Right ventricle myocardium superior (tissue), 1 donor: Measurements from ENCODE around the gene REC114. TPM values are rescaled to one million over a fixed set of nuclear protein-coding genes. Genes with fewer than 3 reads are reported as not detected.
A peak's percentile ranks its signal among the peaks of the same experiment; 100 is the strongest.
"Not testable (repeated sequence)": the region's sequence is repeated elsewhere in the genome, so short reads cannot be mapped to it uniquely, and the experiment has no call there.

ENCODE experiments used
- ATAC-seq: fragments of 200-7000 bp; cut with Tn5 transposase; one replicate; pipeline ENCODE4 v1.9.1; 2020; ENCODE audit warnings: mild to moderate bottlenecking; ENCODE audit not compliant: poor library complexity
- DNase-seq: peaks from one replicate; pipeline ENCODE4 v3.0.0-alpha.2; 2020
- intact Hi-C: fragments of 100-400 bp; cut with DNase I; formaldehyde crosslinking; loops from one replicate; pipeline ENCODE4 v1.11.2; 2022
- total RNA-seq: library from RNA; stranded (reverse); fragmentation: NEBNext Ultra II Directional; extraction: Animal tissue kit (Norgen Biotek cat#: 25700); gene quantifications from one replicate; pipeline ENCODE4 v1.2.1, GENCODE V29; 2021
- donor health status: DM: no; HTN: yes; CAD: no; lungs with severe emphysema.

REC114 gene
- total RNA-seq, 1 donor from 2014 or later, result 1.00 TPM

- ATAC-seq (peak; percentile 93), DNase-seq (peak; percentile 50)
- intact Hi-C loops, result no loop called here
These were observed 74.6 kb downstream of the REC114 start for GRCh38 chr15:73517566-73517965.

GRCh38 chr15:73518180-73518862 is 75.4 kb downstream of the REC114 start:
- no peak for DNase-seq
- peak; percentile 64 for ATAC-seq
- intact Hi-C loops, result no loop called here

GRCh38 chr15:73518876-73519733 is 76.1 kb downstream of the REC114 start:
- intact Hi-C loops, result no loop called here
- DNase-seq (no peak), ATAC-seq (no peak)

- DNase-seq (no peak), ATAC-seq (no peak)
- intact Hi-C loops, result no loop called here
These were observed 79.0 kb downstream of the REC114 start for GRCh38 chr15:73522011-73522410.

GRCh38 chr15:73524919-73525318 is 82.0 kb downstream of the REC114 start:
- ATAC-seq, result no peak
- intact Hi-C loops, result no loop called here
- no peak for DNase-seq

GRCh38 chr15:73527598-73527997 is 84.6 kb downstream of the REC114 start:
- no peak for DNase-seq
- intact Hi-C loops, result no loop called here
- ATAC-seq, result no peak

- DNase-seq (no peak), ATAC-seq (no peak)
- intact Hi-C loops, result no loop called here
These were observed 87.7 kb downstream of the REC114 start for GRCh38 chr15:73530649-73531048.

GRCh38 chr15:73538123-73538522 is 95.2 kb downstream of the REC114 start:
- no peak for DNase-seq
- no peak for ATAC-seq
- intact Hi-C loops, result no loop called here

GRCh38 chr15:73538563-73539211 is 95.7 kb downstream of the REC114 start:
- DNase-seq, result no peak
- ATAC-seq, result no peak
- intact Hi-C loops, result no loop called here

- ATAC-seq (no peak), DNase-seq (no peak)
- intact Hi-C loops, result loop anchor here (10.0 kb wide), 1 partner anchor 235 kb away; no protein-coding TSS in a partner anchor
These were observed 96.5 kb downstream of the REC114 start for GRCh38 chr15:73539212-73540128.

- ATAC-seq, result no peak
- DNase-seq, result no peak
- intact Hi-C loops, result loop anchor here (10.0 kb wide), 1 partner anchor 235 kb away; no protein-coding TSS in a partner anchor
These were observed 97.2 kb downstream of the REC114 start for GRCh38 chr15:73540161-73540560.

- no peak for ATAC-seq
- intact Hi-C loops, result loop anchor here (10.0 kb wide), 1 partner anchor 237 kb away; no protein-coding TSS in a partner anchor
These were observed 98.5 kb downstream of the REC114 start for GRCh38 chr15:73541479-73541878.

GRCh38 chr15:73548925-73549324 is 106.0 kb downstream of the REC114 start:
- intact Hi-C loops, result loop anchor here (10.0 kb wide), 1 partner anchor 244 kb away; no protein-coding TSS in a partner anchor
- not testable (repeated sequence) for ATAC-seq, DNase-seq

More at GRCh38 chr15:73541479-73541878, 98.5 kb downstream of the REC114 start:
- no peak for DNase-seq

- no peak for DNase-seq
- ATAC-seq, result no peak
- intact Hi-C loops, result no loop called here
These were observed 107.2 kb downstream of the REC114 start for GRCh38 chr15:73550190-73550589.

- ATAC-seq (no peak), DNase-seq (no peak)
- intact Hi-C loops, result no loop called here
These were observed 112.1 kb downstream of the REC114 start for GRCh38 chr15:73555080-73555479.

GRCh38 chr15:73558529-73558928 is 115.6 kb downstream of the REC114 start:
- intact Hi-C loops, result no loop called here
- DNase-seq (no peak), ATAC-seq (no peak)

- ATAC-seq (peak; percentile 58), DNase-seq (no peak)
- intact Hi-C loops, result loop anchor here (5.0 kb wide), 1 partner anchor 142 kb away; no protein-coding TSS in a partner anchor
These were observed 117.6 kb downstream of the REC114 start for GRCh38 chr15:73560501-73561117.

GRCh38 chr15:73564255-73564654 is 121.3 kb downstream of the REC114 start:
- intact Hi-C loops, result loop anchor here (5.0 kb wide), 1 partner anchor 138 kb away; no protein-coding TSS in a partner anchor
- peak; percentile 27 for ATAC-seq

More at GRCh38 chr15:73564255-73564654, 121.3 kb downstream of the REC114 start:
- DNase-seq, result no peak
